HG02840 (cell line): ENCODE results near the gene TFAM.
"Not testable (repeated sequence)": the region's sequence is repeated elsewhere in the genome, so short reads cannot be mapped to it uniquely, and the experiment has no call there.

Source experiments
- ATAC-seq: cut with Tn5 transposase; IDR thresholded peaks from one replicate; pipeline ENCODE4 v1.9.1; 2021; ENCODE audit warnings: mild to moderate bottlenecking, moderate library complexity, moderate number of reproducible peaks; ENCODE audit not compliant: unreplicated experiment, low FRiP score

TFAM gene

GRCh38 chr10:58372607-58373441, 12.4 kb upstream of the TFAM start:
- ATAC-seq, result no peak

GRCh38 chr10:58373442-58373827, 11.8 kb upstream of the TFAM start:
- ATAC-seq, result no peak

GRCh38 chr10:58382489-58382995, 2.7 kb upstream of the TFAM start:
- no peak for ATAC-seq

GRCh38 chr10:58384095-58384494, 1.1 kb upstream of the TFAM start:
- ATAC-seq, result peak; percentile 53

GRCh38 chr10:58384544-58384998, 639 bp upstream of the TFAM start:
- ATAC-seq, result peak; percentile 0

GRCh38 chr10:58385784-58386112, 538 bp downstream of the TFAM start:
- ATAC-seq, result peak; percentile 7

- ATAC-seq, result no peak
Measured at GRCh38 chr10:58389024-58389423, 3.8 kb downstream of the TFAM start.

GRCh38 chr10:58393317-58393716, 8.1 kb downstream of the TFAM start:
- ATAC-seq, result no peak

- no peak for ATAC-seq
Measured at GRCh38 chr10:58394471-58394870, 9.3 kb downstream of the TFAM start.

- no peak for ATAC-seq
Measured at GRCh38 chr10:58396057-58396456, 10.8 kb downstream of the TFAM start.

GRCh38 chr10:58397830-58398229, 12.6 kb downstream of the TFAM start:
- ATAC-seq, result no peak

GRCh38 chr10:58399410-58399809, 14.2 kb downstream of the TFAM start:
- no peak for ATAC-seq

- no peak for ATAC-seq
Measured at GRCh38 chr10:58400609-58401008, 15.4 kb downstream of the TFAM start.

GRCh38 chr10:58404001-58404400, 18.8 kb downstream of the TFAM start:
- no peak for ATAC-seq

- no peak for ATAC-seq
Measured at GRCh38 chr10:58409956-58410610, 24.9 kb downstream of the TFAM start.

- no peak for ATAC-seq
Measured at GRCh38 chr10:58412502-58412961, 27.3 kb downstream of the TFAM start.

- ATAC-seq, result no peak
Measured at GRCh38 chr10:58414270-58415041, 29.2 kb downstream of the TFAM start.

- no peak for ATAC-seq
Measured at GRCh38 chr10:58415757-58416156, 30.5 kb downstream of the TFAM start.

- ATAC-seq, result not testable (repeated sequence)
Measured at GRCh38 chr10:58417902-58418301, 32.7 kb downstream of the TFAM start.

GRCh38 chr10:58424176-58424575, 39.0 kb downstream of the TFAM start:
- no peak for ATAC-seq

- ATAC-seq, result not testable (repeated sequence)
Measured at GRCh38 chr10:58428436-58428835, 43.2 kb downstream of the TFAM start.
